B cell (primary cell): ENCODE results near the gene PCGF3. TPM values are rescaled to one million over a fixed set of nuclear protein-coding genes. Genes with fewer than 3 reads are reported as not detected.
"Not testable (repeated sequence)": the region's sequence is repeated elsewhere in the genome, so short reads cannot be mapped to it uniquely, and the experiment has no call there.

ENCODE experiments used
- ATAC-seq: fragments of 200-7000 bp; cut with Tn5 transposase; one replicate; pipeline ENCODE4 v1.10.0; 2021; ENCODE audit warnings: low read depth, mild to moderate bottlenecking, moderate number of reproducible peaks, moderate library complexity
- CTCF ChIA-PET: fragments of 350-600 bp; sonication (Branson Sonifier 250); formaldehyde crosslinking; loops from one replicate; lab custom pipeline; 2021; ENCODE audit warnings: antibody characterized with exemption, inconsistent platforms; lab: Charles Lee
- POLR2A ChIA-PET: fragments of 350-600 bp; sonication (Branson Sonifier 250); formaldehyde crosslinking; loops from one replicate; lab custom pipeline; 2021; ENCODE audit warnings: antibody characterized with exemption; lab: Charles Lee
- DNase-seq: peaks from one replicate; pipeline ENCODE4 v3.0.0; 2013
- H2AFZ ChIP-seq: 2 replicates; pipeline ENCODE4 v1.6.1; 2012; ENCODE audit warnings: mild to moderate bottlenecking, low read depth, low read length; ENCODE audit not compliant: insufficient read depth, poor library complexity, severe bottlenecking
- H3K27ac ChIP-seq, 2 donors: 1 replicate in 1 of 2; 2 replicates in 1 of 2; pipeline ENCODE4 v1.5.1; 2012 to 2013; ENCODE audit warnings: low read length in 2 of 2, mild to moderate bottlenecking in 2 of 2, moderate library complexity in 1 of 2
- H3K27me3 ChIP-seq, 4 experiments: fragments of 200-600 bp in 1 of 4; sonication (generic) in 1 of 4; replicated peaks in 1 of 4; 1 replicate in 2 of 4; 2 replicates in 2 of 4; pipeline versions ENCODE4 v1.6.1 to v1.7.0; 2013 to 2016; ENCODE audit warnings: low read length in 3 of 4, mild to moderate bottlenecking in 2 of 4, mixed read lengths in 1 of 4, moderate library complexity in 1 of 4; ENCODE audit not compliant: insufficient read depth in 4 of 4, control insufficient read depth in 3 of 4; ENCODE audit errors: control extremely low read depth in 1 of 4
- H3K36me3 ChIP-seq, 2 experiments: replicated peaks in 1 of 2; 1 replicate in 1 of 2; 2 replicates in 1 of 2; pipeline versions ENCODE4 v1.6.1 to v1.7.1; 2013; ENCODE audit warnings: low read length in 1 of 2; ENCODE audit not compliant: insufficient read depth in 2 of 2, control insufficient read depth in 1 of 2; ENCODE audit errors: control extremely low read depth in 1 of 2, extremely low read depth in 1 of 2
- H3K4me1 ChIP-seq, 2 donors: fragments of 200-600 bp in 1 of 2; sonication (generic) in 1 of 2; 1 replicate in 1 of 2; 2 replicates in 1 of 2; pipeline versions ENCODE4 v1.5.1 to v1.6.1; 2013 to 2017; ENCODE audit warnings: low read length in 2 of 2; ENCODE audit not compliant: control insufficient read depth in 2 of 2, insufficient read depth in 2 of 2
- H3K4me2 ChIP-seq: replicated peaks from 2 replicates; pipeline ENCODE3; 2012; ENCODE audit warnings: mild to moderate bottlenecking, low read depth, low read length; ENCODE audit not compliant: poor library complexity, severe bottlenecking
- H3K4me3 ChIP-seq, 5 experiments: fragments of 200-600 bp in 1 of 5; sonication (generic) in 1 of 5; 1 replicate in 3 of 5; 2 replicates in 2 of 5; pipeline versions ENCODE4 v1.5.1 to v1.7.0; 2011 to 2016; ENCODE audit warnings: low read length in 4 of 5, mild to moderate bottlenecking in 4 of 5, low read depth in 2 of 5, control low read depth in 1 of 5, moderate library complexity in 1 of 5; ENCODE audit not compliant: insufficient read depth in 1 of 5; ENCODE audit errors: control extremely low read depth in 1 of 5, extremely low read depth in 1 of 5
- H3K79me2 ChIP-seq: fragments of 200-600 bp; sonication (generic); one replicate; pipeline ENCODE4 v1.6.0; 2016; ENCODE audit warnings: low read length; ENCODE audit not compliant: control insufficient read depth, insufficient read depth
- H3K9ac ChIP-seq: fragments of 200-600 bp; sonication (generic); 2 replicates; pipeline ENCODE4 v1.6.1; 2017; ENCODE audit warnings: mild to moderate bottlenecking, low read length, moderate library complexity
- H3K9me3 ChIP-seq, 3 donors: one replicate each; pipeline versions ENCODE4 v1.6.1 to v1.7.1; 2013; ENCODE audit warnings: low read length in 2 of 3; ENCODE audit not compliant: control insufficient read depth in 2 of 3, insufficient read depth in 1 of 3; ENCODE audit errors: control extremely low read depth in 1 of 3
- H4K20me1 ChIP-seq: 2 replicates; pipeline ENCODE4 v1.6.0; 2012; ENCODE audit warnings: mild to moderate bottlenecking, low read length; ENCODE audit not compliant: insufficient read depth, control insufficient read depth, poor library complexity, severe bottlenecking
- H3K27ac Mint-ChIP-seq: one replicate; pipeline ENCODE4 v1.8.0; 2021; ENCODE audit warnings: mixed read lengths
- H3K27me3 Mint-ChIP-seq: one replicate; pipeline ENCODE4 v1.8.0; 2021; ENCODE audit warnings: mixed read lengths
- H3K4me1 Mint-ChIP-seq: one replicate; pipeline ENCODE4 v1.8.0; 2021; ENCODE audit warnings: mixed read lengths
- H3K4me3 Mint-ChIP-seq: one replicate; pipeline ENCODE4 v1.8.0; 2021; ENCODE audit warnings: mixed read lengths
- H3K9me3 Mint-ChIP-seq: one replicate; pipeline ENCODE4 v1.8.0; 2022; ENCODE audit warnings: mixed read lengths; ENCODE audit not compliant: insufficient read depth
- EZH2 ChIP-seq: IDR thresholded peaks from 2 replicates; pipeline ENCODE4 v1.6.1; 2012; ENCODE audit warnings: borderline replicate concordance, low read depth, mild to moderate bottlenecking, moderate library complexity, low read length; ENCODE audit not compliant: insufficient read depth, poor library complexity, severe bottlenecking
- WGBS: methylation state at CpG from one replicate; pipeline ENCODE4 v1.1.5; 2013; ENCODE audit warnings: missing lambda C conversion rate; ENCODE audit not compliant: insufficient coverage; 5-methylcytosine and 5-hydroxymethylcytosine counted together
- intact Hi-C: fragments of 100-400 bp; cut with micrococcal nuclease; formaldehyde crosslinking; loops from one replicate; pipeline ENCODE4 v1.10.0; 2022
- polyA plus RNA-seq: library from polyadenylated mRNA; depleted of rRNA; stranded (reverse); fragments of >200 nt; gene quantifications from 2 replicates; pipeline ENCODE4 v1.2.3, GENCODE V29; 2012
- total RNA-seq, 2 donors: library from RNA; stranded (reverse); fragments of 120-200 nt in 1 of 2; gene quantifications; 1 replicate in 1 of 2; 2 replicates in 1 of 2; pipeline versions ENCODE4 v1.2.3 to v1.2.4, GENCODE V29; 2013 to 2022
- TF ChIP-seq, protein P1 (sequence below): fragments of 200-600 bp; IDR thresholded peaks from one replicate; pipeline ENCODE4 v1.8.0; 2022; ENCODE audit warnings: antibody characterized with exemption, mild to moderate bottlenecking

PCGF3 gene
- total and polyA plus RNA-seq, 2 donors (not counting 1 experiment from before 2014, with no cell fraction given) = 65.7 to 90.3 TPM

DNA sequence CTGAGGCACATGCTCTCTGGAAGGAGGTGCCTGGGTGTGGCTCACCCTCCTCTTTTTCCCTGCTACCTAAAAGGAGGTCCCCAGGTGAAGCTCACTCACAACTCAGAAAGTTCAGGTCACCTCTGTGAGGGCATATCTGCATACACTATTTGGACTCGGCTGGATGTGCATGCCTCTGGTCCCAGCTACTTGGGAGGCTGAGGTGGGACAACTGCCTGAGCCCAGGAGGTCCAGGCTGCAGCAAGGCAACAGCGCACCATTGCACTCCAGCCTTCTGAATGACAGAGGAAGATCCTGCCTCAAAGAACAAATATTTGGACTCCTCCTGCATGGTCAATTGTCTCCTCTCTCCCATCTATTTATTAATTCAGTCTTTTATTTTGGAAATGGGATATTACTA lies 73.9 kb downstream of the PCGF3 start:
- Mint-ChIP-seq H3K4me1 (peaks cover 48% of the 10 kb centered on the region), H3K27ac (no peak overlapping the region)
- intact Hi-C loops = no loop called here

DNA sequence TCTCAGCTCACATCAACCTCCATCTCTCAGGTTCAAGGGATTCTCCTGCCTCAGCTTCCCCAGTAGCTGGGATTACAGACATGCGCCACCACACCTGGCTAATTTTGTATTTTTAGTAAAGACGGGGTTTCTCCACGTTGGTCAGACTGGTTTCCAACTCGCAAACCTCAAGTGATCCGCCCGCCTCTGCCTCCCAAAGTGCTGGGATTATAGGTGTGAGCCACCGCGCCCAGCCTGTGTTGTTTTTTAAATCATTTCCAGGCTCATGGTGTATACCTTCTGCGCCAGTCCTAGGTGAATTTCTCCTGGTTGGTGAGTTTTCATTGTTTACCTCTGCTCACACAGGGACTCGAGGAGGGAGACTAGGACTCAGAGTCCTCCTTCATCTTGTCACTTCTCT lies 74.6 kb downstream of the PCGF3 start:
- not testable (repeated sequence) for H3K9me3 Mint-ChIP-seq, H3K27ac ChIP-seq, H2AFZ ChIP-seq, DNase-seq, ATAC-seq
- peaks cover 0 to 28% of the 10 kb centered on the region in 2 experiments for H3K36me3 ChIP-seq
- peaks cover 66% of the 10 kb centered on the region for H3K79me2 ChIP-seq
- CTCF ChIA-PET = interaction anchor here (1.9 kb wide), 1 partner anchor 39 kb away, joined by 7 read pairs; no protein-coding TSS in a partner anchor
- 91% methylated on average over 4 of the region's 10 CpGs for WGBS
- H3K4me3 ChIP-seq = peak overlapping the region in 3 of 5 experiments; percentile 82 to 97 (median 85)
- peaks cover 50% of the 10 kb centered on the region for H3K4me1 Mint-ChIP-seq
- POLR2A ChIA-PET = interaction anchor here (0.6 kb wide), 1 partner anchor 112 kb away, joined by 3 read pairs; no protein-coding TSS in a partner anchor
- peak overlapping the region; percentile 99 for H3K9ac ChIP-seq
- H3K4me1 ChIP-seq = peaks cover 26 to 27% of the 10 kb centered on the region in 2 donors
- H3K4me3 Mint-ChIP-seq = peak overlapping the region; percentile 94
- intact Hi-C loops = loop anchor here (2.0 to 5.0 kb wide), 2 partner anchors 443 to 567 kb away; partner anchors contain the start of genes UVSSA and ZNF141
- H3K27ac Mint-ChIP-seq = peak overlapping the region; percentile 72
- peak overlapping the region; percentile 93 for H3K4me2 ChIP-seq
- peaks cover 11% of the 10 kb centered on the region for H3K27me3 Mint-ChIP-seq
- peaks cover 0 to 16% (median 0%) of the 10 kb centered on the region in 3 donors for H3K9me3 ChIP-seq
- H4K20me1 ChIP-seq = peaks cover 33% of the 10 kb centered on the region
- peaks cover 0 to 16% (median 9%) of the 10 kb centered on the region in 4 experiments for H3K27me3 ChIP-seq

More for the DNA sequence above, 73.9 kb downstream of the PCGF3 start:
- H3K27me3 Mint-ChIP-seq = peaks cover 4% of the 10 kb centered on the region
- TF ChIP-seq, protein P1, sequence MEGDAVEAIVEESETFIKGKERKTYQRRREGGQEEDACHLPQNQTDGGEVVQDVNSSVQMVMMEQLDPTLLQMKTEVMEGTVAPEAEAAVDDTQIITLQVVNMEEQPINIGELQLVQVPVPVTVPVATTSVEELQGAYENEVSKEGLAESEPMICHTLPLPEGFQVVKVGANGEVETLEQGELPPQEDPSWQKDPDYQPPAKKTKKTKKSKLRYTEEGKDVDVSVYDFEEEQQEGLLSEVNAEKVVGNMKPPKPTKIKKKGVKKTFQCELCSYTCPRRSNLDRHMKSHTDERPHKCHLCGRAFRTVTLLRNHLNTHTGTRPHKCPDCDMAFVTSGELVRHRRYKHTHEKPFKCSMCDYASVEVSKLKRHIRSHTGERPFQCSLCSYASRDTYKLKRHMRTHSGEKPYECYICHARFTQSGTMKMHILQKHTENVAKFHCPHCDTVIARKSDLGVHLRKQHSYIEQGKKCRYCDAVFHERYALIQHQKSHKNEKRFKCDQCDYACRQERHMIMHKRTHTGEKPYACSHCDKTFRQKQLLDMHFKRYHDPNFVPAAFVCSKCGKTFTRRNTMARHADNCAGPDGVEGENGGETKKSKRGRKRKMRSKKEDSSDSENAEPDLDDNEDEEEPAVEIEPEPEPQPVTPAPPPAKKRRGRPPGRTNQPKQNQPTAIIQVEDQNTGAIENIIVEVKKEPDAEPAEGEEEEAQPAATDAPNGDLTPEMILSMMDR = no peak
- no peak for TF ChIP-seq EZH2
- WGBS = 100% methylated on average over 2 of the region's 2 CpGs
- no peak for ATAC-seq
- peak overlapping the region; percentile 94 for H3K4me3 Mint-ChIP-seq
- POLR2A ChIA-PET = interaction anchor here (0.6 kb wide), 1 partner anchor 113 kb away, joined by 3 read pairs; no protein-coding TSS in a partner anchor
- Histone ChIP-seq H3K4me2 (no peak overlapping the region), H2AFZ (no peak overlapping the region), H3K4me3 (no peak overlapping the region), H3K9me3 (peaks cover 0 to 10% (median 0%) of the 10 kb centered on the region in 3 donors), H3K9ac (no peak overlapping the region), H3K4me1 (peaks cover 19 to 21% of the 10 kb centered on the region in 2 donors), H3K27ac (no peak overlapping the region), H3K27me3 (peaks cover 0 to 9% (median 3%) of the 10 kb centered on the region in 4 experiments), H3K36me3 (peaks cover 0 to 28% of the 10 kb centered on the region in 2 experiments), H3K79me2 (peaks cover 73% of the 10 kb centered on the region), H4K20me1 (peaks cover 40% of the 10 kb centered on the region)
- no peak for DNase-seq
- CTCF ChIA-PET = interaction anchor here (1.9 kb wide), 1 partner anchor 38 kb away, joined by 7 read pairs; no protein-coding TSS in a partner anchor
- no peaks in the 10 kb centered on the region for H3K9me3 Mint-ChIP-seq
